Fibroblast of villous mesenchyme (primary cell): Measurements from ENCODE around the gene SULT2B1. TPM values are rescaled to one million over a fixed set of nuclear protein-coding genes. Genes with fewer than 3 reads are reported as not detected.
"Not testable (repeated sequence)": the region's sequence is repeated elsewhere in the genome, so short reads cannot be mapped to it uniquely, and the experiment has no call there.

Experiments
- DNase-seq: peaks from one replicate; pipeline ENCODE4 v3.0.0-alpha.2; 2010; ENCODE audit warnings: low read depth
- H3K4me3 ChIP-seq: 2 replicates; pipeline ENCODE4 v1.5.1; 2011; ENCODE audit warnings: low read depth, mild to moderate bottlenecking, low read length
- total RNA-seq: library from RNA; depleted of rRNA; stranded (reverse); fragments of >200 nt; gene quantifications from 2 replicates; pipeline ENCODE4 v1.2.3, GENCODE V29; 2012
- TF ChIP-seq, protein P1 (sequence below): IDR thresholded peaks from 2 replicates; pipeline ENCODE4 v1.5.1; 2012; ENCODE audit warnings: low read depth, mild to moderate bottlenecking, low read length; ENCODE audit not compliant: insufficient read depth

The SULT2B1 gene
- total RNA-seq, 1 donor, result not detected

GRCh38 chr19:48530066-48530720 is 21.8 kb upstream of the SULT2B1 start:
- H3K4me3 ChIP-seq, result no peak overlapping the region
- TF ChIP-seq, protein P1, sequence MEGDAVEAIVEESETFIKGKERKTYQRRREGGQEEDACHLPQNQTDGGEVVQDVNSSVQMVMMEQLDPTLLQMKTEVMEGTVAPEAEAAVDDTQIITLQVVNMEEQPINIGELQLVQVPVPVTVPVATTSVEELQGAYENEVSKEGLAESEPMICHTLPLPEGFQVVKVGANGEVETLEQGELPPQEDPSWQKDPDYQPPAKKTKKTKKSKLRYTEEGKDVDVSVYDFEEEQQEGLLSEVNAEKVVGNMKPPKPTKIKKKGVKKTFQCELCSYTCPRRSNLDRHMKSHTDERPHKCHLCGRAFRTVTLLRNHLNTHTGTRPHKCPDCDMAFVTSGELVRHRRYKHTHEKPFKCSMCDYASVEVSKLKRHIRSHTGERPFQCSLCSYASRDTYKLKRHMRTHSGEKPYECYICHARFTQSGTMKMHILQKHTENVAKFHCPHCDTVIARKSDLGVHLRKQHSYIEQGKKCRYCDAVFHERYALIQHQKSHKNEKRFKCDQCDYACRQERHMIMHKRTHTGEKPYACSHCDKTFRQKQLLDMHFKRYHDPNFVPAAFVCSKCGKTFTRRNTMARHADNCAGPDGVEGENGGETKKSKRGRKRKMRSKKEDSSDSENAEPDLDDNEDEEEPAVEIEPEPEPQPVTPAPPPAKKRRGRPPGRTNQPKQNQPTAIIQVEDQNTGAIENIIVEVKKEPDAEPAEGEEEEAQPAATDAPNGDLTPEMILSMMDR, result no peak
- DNase-seq, result no peak

DNA sequence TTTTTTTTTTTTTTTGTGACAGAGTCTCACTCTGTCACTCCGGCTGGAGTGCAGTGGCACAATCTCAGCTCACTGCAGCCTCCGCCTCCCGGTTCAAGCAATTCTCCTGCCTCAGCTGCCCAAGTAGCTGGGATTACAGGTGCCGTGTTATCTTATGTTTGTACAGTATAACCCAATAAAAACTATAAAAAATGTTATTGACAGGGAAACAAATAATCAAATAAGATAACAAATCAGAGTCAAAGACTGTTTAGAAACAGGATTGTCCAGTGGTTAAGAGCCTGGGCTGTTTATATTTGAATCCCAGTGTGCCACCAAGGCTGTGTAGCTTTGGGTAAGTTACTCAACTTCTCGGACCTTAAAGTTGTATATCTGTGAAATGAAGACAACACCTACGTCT is 21.2 kb upstream of the SULT2B1 start:
- TF ChIP-seq, protein P1, result no peak
- DNase-seq, result no peak
- H3K4me3 ChIP-seq, result no peak overlapping the region

GRCh38 chr19:48533770-48534169 is 18.2 kb upstream of the SULT2B1 start:
- DNase-seq, result no peak
- TF ChIP-seq, protein P1, result no peak
- H3K4me3 ChIP-seq, result no peak overlapping the region

DNA sequence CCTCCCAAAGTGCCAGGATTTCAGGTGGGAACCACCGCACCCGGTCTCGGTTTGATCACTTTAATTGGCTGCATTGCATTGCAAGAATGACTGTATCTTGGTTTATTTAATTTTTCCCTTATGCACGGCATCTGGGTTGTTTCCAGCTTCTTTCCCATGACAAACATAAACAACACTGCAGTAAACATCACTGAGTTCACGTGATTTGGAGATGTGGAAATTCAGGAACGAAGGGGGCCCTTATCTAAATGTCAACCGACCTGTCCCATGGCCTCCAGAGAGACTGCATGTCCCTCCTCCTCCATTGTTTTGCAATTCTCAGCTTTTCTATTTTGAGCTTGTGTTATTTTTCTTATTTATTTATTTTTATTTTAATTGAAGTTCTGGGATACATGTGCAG is 14.4 kb upstream of the SULT2B1 start:
- TF ChIP-seq, protein P1, result no peak
- peak; percentile 72 for DNase-seq
- no peak overlapping the region for H3K4me3 ChIP-seq

DNA sequence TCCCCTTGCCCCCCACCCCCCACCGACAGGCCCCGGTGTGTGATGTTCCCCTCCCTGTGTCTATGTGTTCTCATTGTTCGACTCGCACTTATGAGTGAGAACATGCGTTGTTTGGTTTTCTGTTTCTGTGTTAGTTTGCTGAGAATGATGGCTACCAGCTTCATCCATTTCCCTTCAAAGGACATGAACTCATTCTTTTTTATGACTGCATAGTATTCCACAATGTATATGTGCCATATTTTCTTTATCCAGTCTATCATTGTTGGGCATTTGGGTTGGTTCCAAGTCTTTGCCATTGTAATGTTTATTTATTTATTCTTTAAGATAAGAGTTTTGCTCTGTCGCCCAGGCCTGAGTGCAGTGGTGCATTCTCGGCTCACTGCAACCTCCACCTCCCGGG is 13.9 kb upstream of the SULT2B1 start:
- H3K4me3 ChIP-seq, DNase-seq: not testable (repeated sequence)

GRCh38 chr19:48539503-48540096 is 12.4 kb upstream of the SULT2B1 start:
- TF ChIP-seq, protein P1, result no peak
- H3K4me3 ChIP-seq, result no peak overlapping the region
- peak; percentile 50 for DNase-seq

DNA sequence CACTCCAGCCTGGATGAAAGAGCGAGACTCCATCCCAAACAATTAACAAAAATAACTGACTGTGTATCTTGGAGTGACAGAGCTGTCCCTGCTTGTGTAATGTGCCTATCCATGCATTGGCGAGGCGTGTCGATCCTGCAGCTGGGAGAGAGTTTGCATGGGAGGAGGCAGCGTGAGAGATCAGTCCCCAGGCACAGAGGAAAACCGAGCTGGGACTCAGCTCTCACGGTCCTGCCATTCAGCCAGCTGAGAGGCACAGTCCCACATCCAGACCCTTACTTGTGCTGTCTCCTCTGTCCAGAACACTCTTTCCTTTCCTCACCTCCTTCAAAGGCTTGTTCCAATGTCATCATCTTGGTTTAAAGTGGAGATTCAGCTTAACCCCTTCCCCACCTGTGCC is 11.9 kb upstream of the SULT2B1 start:
- TF ChIP-seq, protein P1, result no peak
- no peak for DNase-seq
- no peak overlapping the region for H3K4me3 ChIP-seq
